Transverse colon (tissue), 4 donors: ENCODE results near the gene CHCHD4. TPM values are rescaled to one million over a fixed set of nuclear protein-coding genes. Genes with fewer than 3 reads are reported as not detected.

Experiments
- DNase-seq: peaks from one replicate; pipeline ENCODE4 v3.0.0-alpha.2; 2019
- H3K27ac ChIP-seq, 4 donors: fragments of 200-600 bp; sonication (generic); 2 replicates each; pipeline ENCODE4 v1.5.1; 2016 to 2018; ENCODE audit warnings: inconsistent platforms in 4 of 4
- H3K27me3 ChIP-seq: fragments of 200-600 bp; sonication (generic); 2 replicates; pipeline ENCODE4 v1.5.1; 2017; ENCODE audit warnings: inconsistent platforms
- H3K36me3 ChIP-seq, 4 donors: fragments of 200-600 bp; sonication (generic); 2 replicates each; pipeline ENCODE4 v1.5.1; 2017 to 2019; ENCODE audit warnings: inconsistent platforms in 4 of 4
- H3K4me1 ChIP-seq, 4 donors: fragments of 200-600 bp; sonication (generic); 2 replicates each; pipeline ENCODE4 v1.5.1; 2017 to 2020; ENCODE audit warnings: inconsistent platforms in 4 of 4
- H3K4me3 ChIP-seq, 4 donors: fragments of 200-600 bp; sonication (generic); 1 replicate in 1 of 4; 2 replicates in 3 of 4; pipeline versions ENCODE4 v1.5.1 to v1.6.1; 2017 to 2019; ENCODE audit warnings: inconsistent platforms in 4 of 4
- H3K9me3 ChIP-seq, 2 donors: fragments of 200-600 bp; sonication (generic); 2 replicates each; pipeline ENCODE4 v1.5.1; 2017 to 2019; ENCODE audit warnings: inconsistent platforms in 2 of 2
- EP300 ChIP-seq: sonication (generic); formaldehyde crosslinking; IDR thresholded peaks from one replicate; pipeline ENCODE4 v1.6.1; 2017; ENCODE audit warnings: antibody characterized with exemption, low read depth
- POLR2A ChIP-seq: fragments of 450-650 bp; IDR thresholded peaks from one replicate; pipeline ENCODE4 v1.6.1; 2016; ENCODE audit warnings: antibody characterized with exemption, mild to moderate bottlenecking, moderate library complexity
- POLR2AphosphoS5 ChIP-seq, 3 donors: sonication (generic); formaldehyde crosslinking; IDR thresholded peaks; one replicate each; pipeline ENCODE4 v1.6.1; 2016; ENCODE audit warnings: antibody characterized with exemption in 3 of 3
- WGBS, 2 donors: methylation state at CpG; one replicate each; pipeline ENCODE4 v1.1.5; 2018; ENCODE audit warnings: low coverage in 1 of 2; 5-methylcytosine and 5-hydroxymethylcytosine counted together
- in situ Hi-C, 4 donors: fragments of 200-750 bp; cut with MboI; loops; one replicate each; pipeline versions ENCODE4 v1.15.0 to v1.15.1; 2017; ENCODE audit warnings: low sequenced_read_pairs in 3 of 4, low pct_ligation_motif_present in 1 of 4, low pct_unique_long_range_greater_than_20kb in 1 of 4
- intact Hi-C: fragments of 100-400 bp; cut with DNase I; formaldehyde crosslinking; loops from one replicate; pipeline ENCODE4 v1.15.1; 2023; ENCODE audit warnings: low total_unique reads
- total RNA-seq, 4 donors: library from RNA; depleted of rRNA; stranded (reverse); fragments of >200 nt; gene quantifications; one replicate each; pipeline ENCODE4 v1.1.0, GENCODE V29; 2016
- TF ChIP-seq, protein P1 (sequence below), 5 experiments: fragments of 200-600 bp in 3 of 5; fragments of 450-650 bp in 2 of 5; sonication (generic) in 3 of 5; IDR thresholded peaks; 1 replicate in 2 of 5; 2 replicates in 3 of 5; pipeline ENCODE4 v1.5.1; 2016 to 2017; ENCODE audit warnings: antibody characterized with exemption in 5 of 5, inconsistent platforms in 3 of 5, mild to moderate bottlenecking in 2 of 5, moderate library complexity in 1 of 5

CHCHD4 gene
- total RNA-seq, 4 donors from 2014 or later = 0.80 to 22.1 (median 13.5) TPM

- Histone ChIP-seq H3K27me3 (no peaks in the 10 kb centered on the region), H3K9me3 (no peaks in the 10 kb centered on the region), H3K27ac (no peak overlapping the region), H3K4me3 (no peak overlapping the region), H3K36me3 (peaks cover 0 to 7% (median 0%) of the 10 kb centered on the region in 4 donors), H3K4me1 (peaks cover 5 to 14% (median 10%) of the 10 kb centered on the region in 4 donors)
- intact Hi-C loops (no loop called here), in situ Hi-C loops (loop anchor here in 2 of 4 donors (10.0 kb wide), 2 partner anchors 54 to 226 kb away; partner anchors contain the start of genes LSM3 (in 1 of the 2) and XPC (in 1 of the 2))
- TF ChIP-seq POLR2A (no peak), POLR2AphosphoS5 (IDR thresholded peaks at IDR 0.05) (no peak), EP300 (no peak)
- TF ChIP-seq, protein P1, sequence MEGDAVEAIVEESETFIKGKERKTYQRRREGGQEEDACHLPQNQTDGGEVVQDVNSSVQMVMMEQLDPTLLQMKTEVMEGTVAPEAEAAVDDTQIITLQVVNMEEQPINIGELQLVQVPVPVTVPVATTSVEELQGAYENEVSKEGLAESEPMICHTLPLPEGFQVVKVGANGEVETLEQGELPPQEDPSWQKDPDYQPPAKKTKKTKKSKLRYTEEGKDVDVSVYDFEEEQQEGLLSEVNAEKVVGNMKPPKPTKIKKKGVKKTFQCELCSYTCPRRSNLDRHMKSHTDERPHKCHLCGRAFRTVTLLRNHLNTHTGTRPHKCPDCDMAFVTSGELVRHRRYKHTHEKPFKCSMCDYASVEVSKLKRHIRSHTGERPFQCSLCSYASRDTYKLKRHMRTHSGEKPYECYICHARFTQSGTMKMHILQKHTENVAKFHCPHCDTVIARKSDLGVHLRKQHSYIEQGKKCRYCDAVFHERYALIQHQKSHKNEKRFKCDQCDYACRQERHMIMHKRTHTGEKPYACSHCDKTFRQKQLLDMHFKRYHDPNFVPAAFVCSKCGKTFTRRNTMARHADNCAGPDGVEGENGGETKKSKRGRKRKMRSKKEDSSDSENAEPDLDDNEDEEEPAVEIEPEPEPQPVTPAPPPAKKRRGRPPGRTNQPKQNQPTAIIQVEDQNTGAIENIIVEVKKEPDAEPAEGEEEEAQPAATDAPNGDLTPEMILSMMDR (IDR thresholded peaks at IDR 0.05) = no peak
- DNase-seq = no peak
- 95 to 98% methylated on average over 6 to 11 of the region's 11 CpGs for WGBS, 2 donors
Measured at GRCh38 chr3:14120111-14120920, 4.4 kb downstream of the CHCHD4 start.

- no peak overlapping the region for H3K27ac ChIP-seq
- H3K27me3 ChIP-seq = no peaks in the 10 kb centered on the region
- no peaks in the 10 kb centered on the region for H3K9me3 ChIP-seq
- in situ Hi-C loops = loop anchor here in 2 of 4 donors (10.0 kb wide), 3 partner anchors 55 to 225 kb away; partner anchors contain the start of genes LSM3 (in 1 of the 2) and XPC (in 1 of the 2)
- intact Hi-C loops = no loop called here
- H3K36me3 ChIP-seq = peaks cover 0 to 13% (median 2%) of the 10 kb centered on the region in 4 donors
- no peak for DNase-seq
- no peak overlapping the region for H3K4me3 ChIP-seq
- 70 to 76% methylated on average over 2 of the region's 2 CpGs for WGBS, 2 donors
- TF ChIP-seq POLR2AphosphoS5 (IDR thresholded peaks at IDR 0.05) (no peak), POLR2A (no peak), EP300 (no peak)
- TF ChIP-seq, protein P1 (IDR thresholded peaks at IDR 0.05) = no peak
- H3K4me1 ChIP-seq = peaks cover 5 to 14% (median 10%) of the 10 kb centered on the region in 4 donors
Measured at GRCh38 chr3:14119651-14120050, 5.0 kb downstream of the CHCHD4 start.

DNA sequence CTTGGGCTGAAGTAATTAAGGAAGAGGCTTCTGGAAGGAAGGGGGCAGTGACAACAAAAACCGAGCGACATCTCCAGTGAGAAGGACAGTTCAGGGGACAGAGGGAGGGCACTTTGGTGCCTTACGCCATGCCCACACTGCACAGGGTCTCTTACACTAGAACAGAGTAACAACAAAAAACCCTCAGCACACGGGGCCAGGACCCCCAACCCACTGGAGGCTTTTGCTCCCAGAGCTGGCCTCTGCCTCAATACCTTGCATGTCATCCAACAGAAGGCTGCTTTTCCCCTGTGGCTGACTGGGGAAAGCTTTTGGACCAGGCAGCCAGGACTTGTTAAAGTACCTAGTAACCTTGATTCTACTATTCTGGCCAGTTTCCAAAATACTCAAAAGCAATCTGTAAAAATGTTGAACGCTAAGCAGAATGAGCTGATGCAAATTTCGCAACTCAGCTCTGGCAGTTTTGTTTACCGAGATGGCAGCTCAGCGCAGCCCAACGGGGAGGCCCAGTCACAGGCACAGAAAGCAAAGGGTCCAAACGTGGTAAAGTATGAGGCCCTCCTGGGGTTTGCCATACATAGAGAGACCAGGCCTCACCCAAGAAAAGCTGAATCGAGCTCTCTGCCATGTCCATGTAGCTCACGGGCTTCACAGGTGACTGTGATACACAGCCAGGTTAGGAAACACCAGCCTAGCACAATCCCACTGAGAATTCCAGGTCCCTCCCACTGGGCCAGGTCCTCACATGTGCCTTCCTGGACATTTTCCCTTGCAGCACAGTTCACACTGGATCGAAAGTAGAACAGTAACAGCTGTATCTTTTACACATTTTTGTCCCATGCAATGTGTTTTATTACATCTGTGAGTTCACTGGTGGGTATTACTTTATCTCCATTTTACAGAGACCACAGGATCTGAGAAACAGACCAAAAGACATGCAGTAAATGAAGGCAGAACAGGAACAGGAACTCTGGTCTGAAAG lies 6.0 kb downstream of the CHCHD4 start:
- intact Hi-C loops = no loop called here
- in situ Hi-C loops = loop anchor here in 1 of 4 donors (10.0 kb wide), 1 partner anchor 214 kb away; no protein-coding TSS in a partner anchor
- H3K27ac ChIP-seq = no peak overlapping the region
- TF ChIP-seq, protein P1 (IDR thresholded peaks at IDR 0.05) = no peak
- no peak for TF ChIP-seq POLR2A
- no peak for TF ChIP-seq POLR2AphosphoS5 (IDR thresholded peaks at IDR 0.05)
- TF ChIP-seq EP300 = no peak
- DNase-seq = no peak
- H3K36me3 ChIP-seq = peaks cover 0 to 13% (median 5%) of the 10 kb centered on the region in 4 donors
- H3K27me3 ChIP-seq = no peaks in the 10 kb centered on the region
- H3K4me1 ChIP-seq = peaks cover 4 to 14% (median 7%) of the 10 kb centered on the region in 4 donors
- 20 to 76% methylated on average over 1 to 13 of the region's 13 CpGs for WGBS, 2 donors
- H3K9me3 ChIP-seq = no peaks in the 10 kb centered on the region
- H3K4me3 ChIP-seq = no peak overlapping the region
